AG04449 (cell line): Measurements from ENCODE around the gene SGIP1.
A peak's percentile ranks its signal among the peaks of the same experiment; 100 is the strongest.

ENCODE experiments used
- CTCF ChIA-PET: fragments of 350-600 bp; formaldehyde crosslinking; extraction: SDS; loops from one replicate; lab custom pipeline; 2021; ENCODE audit warnings: antibody characterized with exemption; lab: Yijun Ruan, JAX
- POLR2A ChIA-PET: fragments of 400-600, 350-600 bp; formaldehyde crosslinking; extraction: SDS; loops from one replicate; lab custom pipeline; 2020; ENCODE audit warnings: antibody characterized with exemption, inconsistent platforms; lab: Yijun Ruan, JAX
- DNase-seq: peaks from one replicate; pipeline ENCODE4 v3.0.0-alpha.2; 2010; ENCODE audit warnings: low read depth, low spot score
- H3K4me3 ChIP-seq: 2 replicates; pipeline ENCODE4 v1.5.1; 2011; ENCODE audit warnings: low read depth, mild to moderate bottlenecking, control low read depth, low read length
- TF ChIP-seq, protein P1 (sequence below): IDR thresholded peaks from one replicate; pipeline ENCODE4 v1.5.1; 2011; ENCODE audit warnings: mild to moderate bottlenecking, moderate library complexity, low read length, control low read depth, inconsistent platforms; ENCODE audit not compliant: insufficient read depth; ENCODE audit errors: missing control alignments

SGIP1 gene

DNA sequence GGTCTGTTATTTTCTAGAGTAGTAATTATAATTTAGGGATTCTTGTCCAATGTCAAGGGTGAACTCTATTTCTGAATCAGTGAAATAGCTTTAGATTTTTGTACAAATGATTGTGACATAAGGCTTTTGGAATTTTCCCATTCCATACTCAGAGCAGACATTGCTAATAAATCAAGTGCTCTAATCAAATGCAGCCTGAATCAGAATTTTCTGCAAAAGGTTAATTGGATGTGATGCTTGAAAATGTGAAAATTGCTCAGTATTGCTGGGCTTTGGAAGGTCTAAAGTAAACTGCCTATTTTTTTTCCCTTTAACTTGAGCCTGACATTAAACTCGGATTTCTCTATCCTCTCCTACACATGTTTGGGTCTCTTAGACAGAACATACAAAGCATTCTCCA lies 23.2 kb downstream of the SGIP1 start:
- H3K4me3 ChIP-seq = no peak overlapping the region
- CTCF ChIA-PET = interaction anchor here (1.3 to 1.9 kb wide), 3 partner anchors 12 to 314 kb away, joined by 3 to 9 read pairs (median 5); no protein-coding TSS in a partner anchor
- POLR2A ChIA-PET = no interaction called here
- TF ChIP-seq, protein P1, sequence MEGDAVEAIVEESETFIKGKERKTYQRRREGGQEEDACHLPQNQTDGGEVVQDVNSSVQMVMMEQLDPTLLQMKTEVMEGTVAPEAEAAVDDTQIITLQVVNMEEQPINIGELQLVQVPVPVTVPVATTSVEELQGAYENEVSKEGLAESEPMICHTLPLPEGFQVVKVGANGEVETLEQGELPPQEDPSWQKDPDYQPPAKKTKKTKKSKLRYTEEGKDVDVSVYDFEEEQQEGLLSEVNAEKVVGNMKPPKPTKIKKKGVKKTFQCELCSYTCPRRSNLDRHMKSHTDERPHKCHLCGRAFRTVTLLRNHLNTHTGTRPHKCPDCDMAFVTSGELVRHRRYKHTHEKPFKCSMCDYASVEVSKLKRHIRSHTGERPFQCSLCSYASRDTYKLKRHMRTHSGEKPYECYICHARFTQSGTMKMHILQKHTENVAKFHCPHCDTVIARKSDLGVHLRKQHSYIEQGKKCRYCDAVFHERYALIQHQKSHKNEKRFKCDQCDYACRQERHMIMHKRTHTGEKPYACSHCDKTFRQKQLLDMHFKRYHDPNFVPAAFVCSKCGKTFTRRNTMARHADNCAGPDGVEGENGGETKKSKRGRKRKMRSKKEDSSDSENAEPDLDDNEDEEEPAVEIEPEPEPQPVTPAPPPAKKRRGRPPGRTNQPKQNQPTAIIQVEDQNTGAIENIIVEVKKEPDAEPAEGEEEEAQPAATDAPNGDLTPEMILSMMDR = no peak
- DNase-seq = peak; percentile 44

DNA sequence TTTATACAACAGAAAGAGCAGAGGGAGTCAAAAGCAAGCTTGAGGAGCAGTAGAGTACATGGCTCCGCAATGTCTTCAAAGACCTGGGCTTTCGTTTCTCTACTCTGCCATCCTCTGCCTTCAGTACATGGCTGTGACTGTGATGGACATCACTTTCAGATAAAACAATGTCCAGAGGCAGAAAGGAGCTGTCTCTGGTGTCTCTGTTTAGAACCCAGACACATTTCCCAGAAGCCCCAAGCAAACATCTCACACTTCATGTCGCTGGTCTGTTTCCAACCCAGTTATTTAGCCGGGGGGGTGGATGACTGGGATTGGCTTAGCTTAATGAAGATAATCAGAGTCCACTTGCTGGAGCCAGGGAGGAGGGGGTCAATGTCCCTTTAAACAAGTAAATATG lies 25.6 kb downstream of the SGIP1 start:
- no peak overlapping the region for H3K4me3 ChIP-seq
- TF ChIP-seq, protein P1 = no peak
- ChIA-PET POLR2A (no interaction called here), CTCF (interaction anchor here (0.6 to 2.0 kb wide), 5 partner anchors 11 to 113 kb away, joined by 3 to 5 read pairs (median 3); no protein-coding TSS in a partner anchor)
- DNase-seq = no peak

DNA sequence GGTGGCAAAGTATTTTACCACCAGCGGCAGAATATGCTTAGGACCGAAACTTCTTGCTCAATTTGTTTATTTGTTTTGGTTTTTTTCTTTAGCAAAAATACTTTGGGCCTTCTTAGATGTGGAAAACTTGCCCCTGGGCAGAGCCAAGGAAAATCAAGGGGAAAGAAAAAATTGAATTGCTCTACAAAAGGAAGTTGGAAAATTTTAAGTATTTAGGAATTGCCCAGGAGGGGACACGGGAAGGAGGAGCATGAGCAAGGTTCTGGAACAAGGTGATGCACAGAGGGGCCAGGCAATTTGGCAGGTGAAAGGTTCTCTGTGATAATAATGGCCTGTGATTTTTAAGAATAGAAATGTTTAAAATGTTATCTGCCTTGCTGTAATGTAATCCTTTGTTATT lies 28.6 kb downstream of the SGIP1 start:
- CTCF ChIA-PET = no interaction called here
- POLR2A ChIA-PET = interaction anchor here (1.2 to 1.3 kb wide), 2 partner anchors 9 to 30 kb away, joined by 4 read pairs; no protein-coding TSS in a partner anchor
- no peak for DNase-seq
- TF ChIP-seq, protein P1 = no peak
- H3K4me3 ChIP-seq = no peak overlapping the region

DNA sequence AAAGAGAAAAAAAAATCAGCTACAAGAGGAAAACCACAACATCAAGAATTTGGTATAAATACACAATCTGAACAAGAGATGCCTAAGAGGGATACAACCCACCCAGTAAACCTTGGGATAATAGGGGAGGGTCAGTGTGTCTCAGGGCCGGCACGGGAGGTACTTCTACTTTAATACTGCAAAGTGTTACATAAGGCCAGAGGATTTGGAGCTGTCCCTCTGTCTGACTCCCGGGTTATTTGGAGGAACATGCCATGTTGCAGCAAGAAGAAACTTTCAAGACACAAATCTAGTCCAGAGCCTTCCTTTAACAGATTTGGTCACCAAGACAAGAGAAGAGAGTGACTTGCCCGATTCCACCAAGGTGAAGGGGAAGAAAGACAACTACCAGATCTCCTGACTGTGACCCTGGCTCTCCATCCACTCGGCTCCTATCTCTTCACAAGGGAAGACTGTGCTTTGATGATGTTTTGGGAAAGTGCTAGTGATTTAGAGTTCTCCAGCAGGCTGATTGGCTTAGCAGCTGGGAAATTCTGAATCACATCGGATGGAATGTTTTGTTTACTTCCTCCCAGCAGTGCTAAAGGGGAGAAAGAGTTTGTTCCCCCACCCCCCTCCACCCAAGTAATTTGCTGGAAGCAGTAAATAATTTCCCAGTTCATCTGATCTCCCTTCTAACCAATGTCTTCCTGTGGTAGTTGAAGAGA lies 29.3 kb downstream of the SGIP1 start:
- peak overlapping the region; percentile 41 for H3K4me3 ChIP-seq
- ChIA-PET POLR2A (interaction anchor here (0.6 to 1.3 kb wide), 4 partner anchors 10 to 306 kb away, joined by 3 to 4 read pairs (median 4); no protein-coding TSS in a partner anchor), CTCF (no interaction called here)
- DNase-seq = peak; percentile 84
- TF ChIP-seq, protein P1 = no peak

DNA sequence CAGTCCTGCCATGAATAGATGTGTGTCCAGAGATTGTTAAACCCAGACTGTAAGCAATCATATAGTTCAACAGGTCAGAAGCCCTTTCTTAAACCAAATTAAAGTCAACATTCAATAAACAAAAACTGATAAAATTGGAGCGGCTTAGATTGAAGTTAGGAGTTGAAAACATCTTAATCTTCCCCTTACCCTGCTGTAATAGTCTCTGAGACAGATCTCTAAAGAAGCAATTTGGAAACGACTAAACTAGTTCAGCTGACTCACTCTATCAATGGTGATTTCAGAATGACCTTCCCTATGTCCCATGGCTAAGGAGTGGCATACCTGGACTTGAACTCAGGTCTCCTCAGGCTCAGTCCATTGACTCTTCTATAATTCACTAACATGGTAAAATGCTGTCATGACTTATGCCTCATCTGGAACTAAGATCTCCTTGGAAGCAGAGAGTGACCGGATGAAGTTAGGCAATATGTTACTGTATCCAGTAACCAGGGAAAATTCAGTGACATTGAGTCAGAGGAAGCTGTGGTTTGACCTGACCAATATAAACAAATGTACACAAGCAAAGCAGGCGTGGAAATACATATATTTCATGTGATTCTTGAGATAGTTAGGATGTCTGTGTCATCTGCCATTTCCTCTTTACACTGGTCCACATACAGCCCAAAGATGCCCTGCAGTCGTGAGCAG lies 30.1 kb downstream of the SGIP1 start:
- ChIA-PET CTCF (no interaction called here), POLR2A (interaction anchor here (0.7 to 1.3 kb wide), 3 partner anchors 11 to 307 kb away, joined by 3 to 4 read pairs (median 3); no protein-coding TSS in a partner anchor)
- no peak overlapping the region for H3K4me3 ChIP-seq
- peak; percentile 98 for DNase-seq
- TF ChIP-seq, protein P1 = no peak

DNA sequence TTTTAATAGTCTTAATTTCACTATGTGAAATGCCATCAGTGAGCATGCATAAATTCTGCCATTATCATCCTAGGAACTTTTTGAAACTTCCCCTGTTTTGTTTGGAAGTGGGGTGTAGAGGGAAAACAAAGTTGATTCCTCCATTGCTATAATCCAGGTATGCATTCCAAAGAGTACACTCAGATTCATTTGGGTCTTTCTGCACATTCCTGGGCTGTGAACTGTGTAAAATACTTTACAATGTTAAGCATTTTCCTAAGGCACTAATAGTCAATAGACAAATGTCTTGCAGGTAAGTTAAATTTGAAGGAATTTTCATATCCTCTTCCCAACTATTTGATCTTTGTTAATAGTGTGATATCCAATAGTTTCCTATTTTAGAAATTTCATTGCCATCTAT lies 36.2 kb downstream of the SGIP1 start:
- DNase-seq = no peak
- no peak overlapping the region for H3K4me3 ChIP-seq
- ChIA-PET POLR2A (no interaction called here), CTCF (no interaction called here)
- TF ChIP-seq, protein P1 = no peak
